ENCODE results near the gene H6PD. TPM values are rescaled to one million over a fixed set of nuclear protein-coding genes. Genes with fewer than 3 reads are reported as not detected.
"Not testable (repeated sequence)": the region's sequence is repeated elsewhere in the genome, so short reads cannot be mapped to it uniquely, and the experiment has no call there.

The H6PD gene
- total and polyA plus RNA-seq, 2 experiments from 2014 or later, result 1.2 to 4.7 TPM

GRCh38 chr1:9299571-9300541, 65.3 kb downstream of the H6PD start:
- H3K9me2 ChIP-seq (ENCODE audit: insufficient read depth); H3K4me3 Mint-ChIP-seq; H3K27me3 ChIP-seq (ENCODE audit: insufficient read depth); H3K79me2 ChIP-seq (replicated peaks; ENCODE audit: insufficient read depth); H3K4me2 ChIP-seq; DNase-seq (ENCODE audit: low spot score); H3K36me3 Mint-ChIP-seq (ENCODE audit: low read depth); H3K36me3 ChIP-seq (ENCODE audit: insufficient read depth); H3K4me1 ChIP-seq (ENCODE audit: insufficient read depth); H3F3A ChIP-seq (replicated peaks; ENCODE audit: low read depth); H3K27me3 Mint-ChIP-seq (ENCODE audit: insufficient read depth, low read depth, poor library complexity); H3K27ac Mint-ChIP-seq; ATAC-seq; H3K27ac ChIP-seq (ENCODE audit: low read depth); H3K9me3 Mint-ChIP-seq; H4K20me1 ChIP-seq (replicated peaks; ENCODE audit: insufficient read depth); H2AFZ ChIP-seq; H3K4me3 ChIP-seq: not testable (repeated sequence)
- peaks cover 11% of the 10 kb centered on the region; the same call in 2 of the 3 replicates for H3K4me1 Mint-ChIP-seq

- no peak overlapping the region for H3K27ac ChIP-seq (ENCODE audit: low read depth)
- no peak overlapping the region for H3K4me3 Mint-ChIP-seq
- H3K4me1 ChIP-seq (ENCODE audit: insufficient read depth), result no peaks in the 10 kb centered on the region
- H3K27me3 Mint-ChIP-seq (ENCODE audit: insufficient read depth, low read depth, poor library complexity), result peaks cover 5% of the 10 kb centered on the region
- ATAC-seq (no peak), DNase-seq (ENCODE audit: low spot score) (no peak)
- no peaks in the 10 kb centered on the region for H3K79me2 ChIP-seq (replicated peaks; ENCODE audit: insufficient read depth)
- no peaks in the 10 kb centered on the region for H3F3A ChIP-seq (replicated peaks; ENCODE audit: low read depth)
- H3K27me3 ChIP-seq (ENCODE audit: insufficient read depth), result no peaks in the 10 kb centered on the region
- H4K20me1 ChIP-seq (replicated peaks; ENCODE audit: insufficient read depth), result no peaks in the 10 kb centered on the region; the same call in 1 of the 2 replicates
- H3K4me2 ChIP-seq, result no peak overlapping the region
- H3K9me3 Mint-ChIP-seq, result no peaks in the 10 kb centered on the region
- H3K4me3 ChIP-seq, result no peak overlapping the region
- H2AFZ ChIP-seq, result no peak overlapping the region
- H3K9me2 ChIP-seq (ENCODE audit: insufficient read depth), result no peaks in the 10 kb centered on the region
- no peak overlapping the region for H3K27ac Mint-ChIP-seq
- no peaks in the 10 kb centered on the region; the same call in 2 of the 3 replicates for H3K36me3 Mint-ChIP-seq (ENCODE audit: low read depth)
- no peaks in the 10 kb centered on the region for H3K36me3 ChIP-seq (ENCODE audit: insufficient read depth)
- H3K4me1 Mint-ChIP-seq, result peaks cover 6% of the 10 kb centered on the region; the same call in 2 of the 3 replicates
- no peak for TF ChIP-seq ETS1 (IDR thresholded peaks at IDR 0.05)
- no peak for TF ChIP-seq CREB1 (CRISPR knock-in tag; IDR thresholded peaks at IDR 0.05; ENCODE audit: low read depth)
- TF ChIP-seq STAT1 (IDR thresholded peaks at IDR 0.05; ENCODE audit: unreplicated experiment), result no peak
- TF ChIP-seq, protein P1, sequence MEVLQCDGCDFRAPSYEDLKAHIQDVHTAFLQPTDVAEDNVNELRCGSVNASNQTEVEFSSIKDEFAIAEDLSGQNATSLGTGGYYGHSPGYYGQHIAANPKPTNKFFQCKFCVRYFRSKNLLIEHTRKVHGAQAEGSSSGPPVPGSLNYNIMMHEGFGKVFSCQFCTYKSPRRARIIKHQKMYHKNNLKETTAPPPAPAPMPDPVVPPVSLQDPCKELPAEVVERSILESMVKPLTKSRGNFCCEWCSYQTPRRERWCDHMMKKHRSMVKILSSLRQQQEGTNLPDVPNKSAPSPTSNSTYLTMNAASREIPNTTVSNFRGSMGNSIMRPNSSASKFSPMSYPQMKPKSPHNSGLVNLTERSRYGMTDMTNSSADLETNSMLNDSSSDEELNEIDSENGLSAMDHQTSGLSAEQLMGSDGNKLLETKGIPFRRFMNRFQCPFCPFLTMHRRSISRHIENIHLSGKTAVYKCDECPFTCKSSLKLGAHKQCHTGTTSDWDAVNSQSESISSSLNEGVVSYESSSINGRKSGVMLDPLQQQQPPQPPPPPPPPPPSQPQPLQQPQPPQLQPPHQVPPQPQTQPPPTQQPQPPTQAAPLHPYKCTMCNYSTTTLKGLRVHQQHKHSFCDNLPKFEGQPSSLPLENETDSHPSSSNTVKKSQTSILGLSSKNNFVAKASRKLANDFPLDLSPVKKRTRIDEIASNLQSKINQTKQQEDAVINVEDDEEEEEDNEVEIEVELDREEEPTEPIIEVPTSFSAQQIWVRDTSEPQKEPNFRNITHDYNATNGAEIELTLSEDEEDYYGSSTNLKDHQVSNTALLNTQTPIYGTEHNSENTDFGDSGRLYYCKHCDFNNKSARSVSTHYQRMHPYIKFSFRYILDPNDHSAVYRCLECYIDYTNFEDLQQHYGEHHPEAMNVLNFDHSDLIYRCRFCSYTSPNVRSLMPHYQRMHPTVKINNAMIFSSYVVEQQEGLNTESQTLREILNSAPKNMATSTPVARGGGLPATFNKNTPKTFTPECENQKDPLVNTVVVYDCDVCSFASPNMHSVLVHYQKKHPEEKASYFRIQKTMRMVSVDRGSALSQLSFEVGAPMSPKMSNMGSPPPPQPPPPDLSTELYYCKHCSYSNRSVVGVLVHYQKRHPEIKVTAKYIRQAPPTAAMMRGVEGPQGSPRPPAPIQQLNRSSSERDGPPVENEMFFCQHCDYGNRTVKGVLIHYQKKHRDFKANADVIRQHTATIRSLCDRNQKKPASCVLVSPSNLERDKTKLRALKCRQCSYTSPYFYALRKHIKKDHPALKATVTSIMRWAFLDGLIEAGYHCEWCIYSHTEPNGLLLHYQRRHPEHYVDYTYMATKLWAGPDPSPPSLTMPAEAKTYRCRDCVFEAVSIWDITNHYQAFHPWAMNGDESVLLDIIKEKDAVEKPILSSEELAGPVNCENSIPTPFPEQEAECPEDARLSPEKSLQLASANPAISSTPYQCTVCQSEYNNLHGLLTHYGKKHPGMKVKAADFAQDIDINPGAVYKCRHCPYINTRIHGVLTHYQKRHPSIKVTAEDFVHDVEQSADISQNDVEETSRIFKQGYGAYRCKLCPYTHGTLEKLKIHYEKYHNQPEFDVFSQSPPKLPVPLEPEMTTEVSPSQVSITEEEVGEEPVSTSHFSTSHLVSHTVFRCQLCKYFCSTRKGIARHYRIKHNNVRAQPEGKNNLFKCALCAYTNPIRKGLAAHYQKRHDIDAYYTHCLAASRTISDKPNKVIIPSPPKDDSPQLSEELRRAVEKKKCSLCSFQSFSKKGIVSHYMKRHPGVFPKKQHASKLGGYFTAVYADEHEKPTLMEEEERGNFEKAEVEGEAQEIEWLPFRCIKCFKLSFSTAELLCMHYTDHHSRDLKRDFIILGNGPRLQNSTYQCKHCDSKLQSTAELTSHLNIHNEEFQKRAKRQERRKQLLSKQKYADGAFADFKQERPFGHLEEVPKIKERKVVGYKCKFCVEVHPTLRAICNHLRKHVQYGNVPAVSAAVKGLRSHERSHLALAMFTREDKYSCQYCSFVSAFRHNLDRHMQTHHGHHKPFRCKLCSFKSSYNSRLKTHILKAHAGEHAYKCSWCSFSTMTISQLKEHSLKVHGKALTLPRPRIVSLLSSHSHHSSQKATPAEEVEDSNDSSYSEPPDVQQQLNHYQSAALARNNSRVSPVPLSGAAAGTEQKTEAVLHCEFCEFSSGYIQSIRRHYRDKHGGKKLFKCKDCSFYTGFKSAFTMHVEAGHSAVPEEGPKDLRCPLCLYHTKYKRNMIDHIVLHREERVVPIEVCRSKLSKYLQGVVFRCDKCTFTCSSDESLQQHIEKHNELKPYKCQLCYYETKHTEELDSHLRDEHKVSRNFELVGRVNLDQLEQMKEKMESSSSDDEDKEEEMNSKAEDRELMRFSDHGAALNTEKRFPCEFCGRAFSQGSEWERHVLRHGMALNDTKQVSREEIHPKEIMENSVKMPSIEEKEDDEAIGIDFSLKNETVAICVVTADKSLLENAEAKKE (CRISPR knock-in tag; IDR thresholded peaks at IDR 0.05), result no peak
- TF ChIP-seq POLR2AphosphoS5 (IDR thresholded peaks at IDR 0.05; ENCODE audit: low read depth), result no peak
- no peak for TF ChIP-seq ZNF331 (CRISPR knock-in tag; IDR thresholded peaks at IDR 0.05; ENCODE audit: low read depth)
- TF ChIP-seq CTCF (conservative IDR thresholded peaks at IDR 0.05; ENCODE audit: low read depth in 2 of 2), result no peak
- no peak for TF ChIP-seq ZNF114 (CRISPR knock-in tag; IDR thresholded peaks at IDR 0.05)
- TF ChIP-seq EZH2 (IDR thresholded peaks at IDR 0.05; ENCODE audit: low read depth, unreplicated experiment), result no peak
- TF ChIP-seq NANOG (IDR thresholded peaks at IDR 0.05; ENCODE audit: borderline replicate concordance), result no peak
- no peak for TF ChIP-seq EZH2phosphoT487 (IDR thresholded peaks at IDR 0.05; ENCODE audit: unreplicated experiment)
- no peak for TF ChIP-seq JUNB (IDR thresholded peaks at IDR 0.05; ENCODE audit: unreplicated experiment)
These were observed 66.0 kb downstream of the H6PD start for GRCh38 chr1:9300573-9300972.
